ENCODE measurements around the gene CECR2. TPM values are rescaled to one million over a fixed set of nuclear protein-coding genes. Genes with fewer than 3 reads are reported as not detected.

Gene CECR2
- total RNA-seq, 4 donors from 2014 or later: 1.1 to 2.1 (median 1.3) TPM

DNA sequence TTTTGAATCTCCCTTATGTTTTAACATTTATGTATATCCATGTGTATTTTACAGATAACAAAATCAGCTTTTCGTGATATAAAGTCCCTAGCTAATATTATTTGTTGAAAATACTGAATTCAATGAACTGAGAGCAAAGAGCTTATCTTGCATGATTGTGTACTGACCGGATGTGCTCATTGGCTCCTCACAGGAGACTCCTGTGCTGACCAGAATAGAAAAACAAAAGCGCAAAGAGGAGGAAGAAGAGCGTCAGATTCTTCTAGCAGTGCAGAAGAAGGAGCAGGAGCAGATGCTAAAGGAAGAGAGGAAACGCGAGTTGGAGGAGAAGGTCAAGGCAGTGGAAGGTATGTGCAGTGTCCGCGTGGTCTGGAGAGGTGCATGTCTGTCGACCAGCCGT lies 154.7 kb downstream of the CECR2 start:
- intact Hi-C loops (cut with DNase I): no loop called here
- no peak for TF ChIP-seq EP300 (IDR thresholded peaks at IDR 0.05)
- H3K9me3 ChIP-seq: no peaks in the 10 kb centered on the region
- peaks cover 0 to 17% (median 0%) of the 10 kb centered on the region in 4 donors for H3K36me3 ChIP-seq
- no peak for DNase-seq (ENCODE audit: extremely low spot score)
- 83% methylated on average over 10 of the region's 10 CpGs for WGBS
- H3K4me3 ChIP-seq: no peak overlapping the region
- H3K27ac ChIP-seq (replicated peaks in 1 of 4): no peak overlapping the region
- no peaks in the 10 kb centered on the region for H3K4me1 ChIP-seq
- H3K27me3 ChIP-seq: no peaks in the 10 kb centered on the region

DNA sequence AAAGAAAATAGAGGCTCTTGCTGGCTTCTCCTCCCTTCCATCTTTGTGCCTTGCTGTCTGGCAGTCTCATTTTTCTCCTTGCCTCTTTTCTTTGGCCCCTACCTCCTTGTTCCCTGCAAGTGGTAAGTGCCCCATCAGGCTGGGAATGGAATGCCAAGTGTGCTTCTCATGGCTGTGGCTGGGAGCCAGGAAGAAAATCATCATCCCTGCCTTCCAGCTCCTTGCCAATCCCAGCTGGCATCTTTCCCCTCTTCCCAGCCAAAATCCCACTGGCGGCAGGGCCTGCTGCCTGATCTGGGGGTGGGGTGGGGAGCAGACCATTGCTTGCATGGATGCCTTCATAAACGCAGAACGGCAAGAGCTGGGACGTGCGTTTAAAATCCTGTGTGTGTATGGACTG lies 167.0 kb downstream of the CECR2 start:
- DNase-seq (ENCODE audit: extremely low spot score): no peak
- no peaks in the 10 kb centered on the region for H3K9me3 ChIP-seq
- TF ChIP-seq POLR2AphosphoS5 (IDR thresholded peaks at IDR 0.05) (peak in 1 of 2 donors; percentile 44), EP300 (IDR thresholded peaks at IDR 0.05) (no peak), POLR2A (IDR thresholded peaks at IDR 0.05; ENCODE audit: low read depth) (no peak), CTCF (IDR thresholded peaks at IDR 0.05) (no peak)
- WGBS: 52% methylated on average over 5 of the region's 5 CpGs
- H3K4me3 ChIP-seq: no peak overlapping the region
- no peaks in the 10 kb centered on the region for H3K27me3 ChIP-seq
- H3K36me3 ChIP-seq: peaks cover 0 to 24% (median 1%) of the 10 kb centered on the region in 4 donors
- H3K27ac ChIP-seq (replicated peaks in 1 of 4): peak overlapping the region in 2 of 4 donors; percentile 20 to 23
- H3K4me1 ChIP-seq: peaks cover 0 to 14% (median 10%) of the 10 kb centered on the region in 4 donors
- intact Hi-C loops (cut with DNase I): no loop called here

DNA sequence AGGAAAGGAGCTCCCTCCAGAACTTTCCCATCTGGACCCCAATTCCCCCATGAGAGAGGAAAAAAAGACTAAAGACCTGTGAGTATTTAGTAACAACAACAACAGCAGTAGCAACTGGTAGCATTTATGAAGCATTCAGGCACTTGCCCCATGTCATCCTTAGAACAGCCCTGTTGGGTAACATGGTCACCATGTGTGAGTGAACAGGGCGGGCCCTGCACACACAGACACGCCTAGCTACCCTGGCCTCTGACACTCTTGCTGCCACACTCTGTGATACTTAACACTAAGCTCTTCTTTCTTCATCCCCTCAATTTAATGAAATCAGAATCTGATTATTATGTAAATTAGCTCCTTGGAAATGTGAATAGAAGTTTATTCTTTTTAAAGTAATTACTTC lies 167.9 kb downstream of the CECR2 start:
- Histone ChIP-seq H3K9me3 (no peaks in the 10 kb centered on the region), H3K4me1 (peaks cover 0 to 14% (median 10%) of the 10 kb centered on the region in 4 donors), H3K27ac (replicated peaks in 1 of 4) (peak overlapping the region in 1 of 4 donors; percentile 23), H3K27me3 (no peaks in the 10 kb centered on the region), H3K36me3 (peaks cover 0 to 30% (median 6%) of the 10 kb centered on the region in 4 donors), H3K4me3 (no peak overlapping the region)
- TF ChIP-seq CTCF (IDR thresholded peaks at IDR 0.05): no peak
- no peak for TF ChIP-seq EP300 (IDR thresholded peaks at IDR 0.05)
- no peak for TF ChIP-seq POLR2AphosphoS5 (IDR thresholded peaks at IDR 0.05)
- TF ChIP-seq POLR2A (IDR thresholded peaks at IDR 0.05; ENCODE audit: low read depth): no peak
- 98% methylated on average over 2 of the region's 2 CpGs for WGBS
- intact Hi-C loops (cut with DNase I): no loop called here
- DNase-seq (ENCODE audit: extremely low spot score): no peak

- no peak overlapping the region for H3K4me3 ChIP-seq
- H3K9me3 ChIP-seq: no peaks in the 10 kb centered on the region
- H3K27ac ChIP-seq (replicated peaks in 1 of 4): no peak overlapping the region
- peaks cover 0 to 14% (median 10%) of the 10 kb centered on the region in 4 donors for H3K4me1 ChIP-seq
- TF ChIP-seq EP300 (IDR thresholded peaks at IDR 0.05) (no peak), POLR2A (IDR thresholded peaks at IDR 0.05; ENCODE audit: low read depth) (no peak), POLR2AphosphoS5 (IDR thresholded peaks at IDR 0.05) (no peak), CTCF (IDR thresholded peaks at IDR 0.05) (no peak)
- no peaks in the 10 kb centered on the region for H3K27me3 ChIP-seq
- DNase-seq (ENCODE audit: extremely low spot score): no peak
- H3K36me3 ChIP-seq: peaks cover 0 to 49% (median 14%) of the 10 kb centered on the region in 4 donors
- WGBS: 83% methylated on average over 15 of the region's 15 CpGs
- intact Hi-C loops (cut with DNase I): no loop called here
Measured at GRCh38 chr22:17540481-17540880, 171.2 kb downstream of the CECR2 start.

DNA sequence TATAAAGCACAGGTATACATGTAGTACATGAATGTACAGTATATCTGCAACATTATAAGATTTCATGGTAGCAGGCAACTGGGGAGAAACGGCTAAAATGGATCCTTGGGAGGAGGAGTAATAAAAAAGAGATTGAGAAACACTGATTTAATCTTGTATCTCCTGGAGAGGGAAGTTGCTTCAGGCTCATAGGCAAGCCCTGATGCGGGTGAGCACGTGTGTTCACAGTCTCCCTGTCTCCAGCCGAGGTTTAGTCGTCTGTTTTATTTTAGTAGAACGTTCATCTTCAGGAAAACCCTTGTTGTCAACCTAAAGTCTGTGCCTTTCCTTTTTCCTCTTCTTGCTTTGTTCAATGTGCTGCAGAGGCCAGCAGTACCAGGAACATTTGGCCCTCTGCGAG lies 172.2 kb downstream of the CECR2 start:
- H3K9me3 ChIP-seq: no peaks in the 10 kb centered on the region
- no peaks in the 10 kb centered on the region for H3K27me3 ChIP-seq
- peaks cover 0 to 49% (median 14%) of the 10 kb centered on the region in 4 donors for H3K36me3 ChIP-seq
- intact Hi-C loops (cut with DNase I): no loop called here
- H3K27ac ChIP-seq (replicated peaks in 1 of 4): no peak overlapping the region
- WGBS: 82% methylated on average over 7 of the region's 7 CpGs
- no peak overlapping the region for H3K4me3 ChIP-seq
- TF ChIP-seq POLR2AphosphoS5 (IDR thresholded peaks at IDR 0.05): no peak
- no peak for TF ChIP-seq CTCF (IDR thresholded peaks at IDR 0.05)
- no peak for TF ChIP-seq EP300 (IDR thresholded peaks at IDR 0.05)
- TF ChIP-seq POLR2A (IDR thresholded peaks at IDR 0.05; ENCODE audit: low read depth): no peak
- peaks cover 0 to 8% (median 3%) of the 10 kb centered on the region in 4 donors for H3K4me1 ChIP-seq
- DNase-seq (ENCODE audit: extremely low spot score): no peak
